OCI-M2 (cell line): Measurements from ENCODE around the gene EPHA2.
A peak's percentile ranks its signal among the peaks of the same experiment; 100 is the strongest.
"Not testable (repeated sequence)": the region's sequence is repeated elsewhere in the genome, so short reads cannot be mapped to it uniquely, and the experiment has no call there.

Source experiments
- DNase-seq: peaks from one replicate; lab custom pipeline; 2025; ENCODE audit not compliant: unreplicated experiment; lab: John Stamatoyannopoulos, UW

Gene EPHA2

DNA sequence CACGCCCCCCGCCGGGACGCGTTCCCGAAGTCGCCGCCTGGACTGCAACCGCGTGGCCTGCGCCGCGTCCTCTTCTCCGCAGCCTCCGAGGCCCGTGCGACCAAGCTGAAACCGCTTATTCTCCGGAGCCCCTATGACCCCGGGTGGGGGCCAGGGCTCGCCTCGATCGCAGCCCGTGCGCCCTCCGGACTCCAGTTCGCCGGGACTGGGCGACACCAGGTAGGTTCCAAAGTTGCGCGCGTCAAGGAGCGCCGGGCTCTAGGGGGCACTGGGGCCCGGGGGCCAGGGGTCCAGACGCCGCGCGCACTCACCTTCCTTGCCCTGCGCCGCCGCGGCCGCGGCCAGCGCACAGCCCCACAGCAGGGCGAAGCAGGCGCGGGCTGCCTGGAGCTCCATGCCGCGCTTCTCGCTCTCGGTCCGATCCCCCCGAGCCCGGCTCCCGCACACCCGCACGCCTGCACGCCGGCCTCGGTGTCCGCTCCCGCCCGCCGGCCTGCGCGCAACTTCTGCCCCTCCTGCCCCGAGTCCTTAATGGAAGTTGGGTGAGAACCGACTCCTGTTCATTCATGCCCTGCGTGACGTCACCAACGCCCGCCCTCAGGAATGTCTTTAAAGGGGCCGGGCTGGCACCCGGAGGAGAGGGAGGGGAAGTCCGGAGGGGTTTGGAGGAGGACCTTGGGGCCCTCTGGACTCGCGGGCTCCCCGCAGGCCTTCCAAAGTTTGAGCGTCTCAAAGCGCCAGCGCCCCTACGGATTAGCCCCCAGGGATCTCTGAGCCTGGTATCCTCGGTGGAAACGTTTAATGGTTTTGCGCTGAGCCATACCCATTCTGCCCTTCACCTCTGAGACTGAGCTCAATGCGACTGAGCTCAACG, at the start of gene EPHA2:
Gene EPHA2, minus strand, starts transcription at position 533 of the 874 bp plus-strand sequence. Its CDS starts 137 bp downstream, at position 396.
- no peak for DNase-seq

DNA sequence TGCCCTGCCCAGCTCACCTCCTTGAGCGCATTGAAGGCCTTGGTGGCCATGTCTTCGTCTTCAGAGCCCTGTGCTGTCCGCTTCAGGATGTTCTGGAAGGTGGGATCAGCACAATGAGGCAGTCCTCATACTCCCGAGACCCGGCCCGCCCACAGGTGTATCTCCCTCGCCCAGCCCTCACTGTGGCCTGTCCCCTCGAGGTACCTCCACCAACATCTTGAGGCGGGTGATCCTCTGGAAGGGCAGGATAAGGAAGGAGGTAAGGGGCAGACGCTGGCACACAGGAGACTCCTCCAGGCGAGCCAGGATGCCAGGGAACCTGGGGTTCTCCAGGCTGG, 49.4 kb upstream of the EPHA2 start:
- DNase-seq, result no peak

GRCh38 chr1:16204634-16205333, 48.9 kb upstream of the EPHA2 start:
- no peak for DNase-seq

DNA sequence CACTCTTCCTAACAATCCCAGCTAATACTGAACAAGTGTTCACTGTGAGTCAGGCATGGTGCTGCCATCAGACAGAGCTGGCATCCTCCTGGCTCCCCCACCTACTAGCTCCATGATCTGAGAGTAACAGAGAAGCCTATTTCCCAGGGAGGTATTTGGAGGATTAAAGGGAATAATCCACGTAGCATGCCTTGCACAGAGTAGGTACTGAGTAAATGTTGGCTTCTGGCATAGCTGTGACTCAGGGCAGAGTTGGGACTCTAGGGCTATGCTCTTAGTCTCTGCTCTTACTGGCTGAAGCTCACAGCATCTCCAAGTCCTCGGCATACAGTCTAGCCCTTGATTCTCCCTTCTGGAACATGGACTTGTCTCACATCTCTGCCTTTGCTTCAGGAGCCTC, 48.3 kb upstream of the EPHA2 start:
- DNase-seq, result no peak

DNA sequence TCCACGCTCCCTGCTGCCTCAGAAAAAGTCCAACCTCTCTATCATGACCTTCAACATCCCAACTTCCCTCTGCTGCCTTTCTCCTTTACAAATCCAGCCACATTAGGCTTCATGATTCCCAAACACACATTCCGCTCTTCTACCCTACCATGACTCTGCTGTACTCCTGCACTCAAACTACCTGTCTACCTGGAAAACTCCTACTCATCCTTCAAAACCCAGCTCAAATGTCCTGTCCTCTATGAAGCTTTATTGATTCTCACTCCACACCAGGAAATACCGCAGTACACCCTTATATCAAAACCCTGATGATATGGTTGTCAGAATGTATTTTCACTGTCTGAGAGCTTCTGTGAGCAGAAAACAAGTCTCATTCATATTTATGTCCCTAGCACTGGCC, 47.7 kb upstream of the EPHA2 start:
- DNase-seq, result no peak

- no peak for DNase-seq
Observed at GRCh38 chr1:16202281-16203210, 46.7 kb upstream of the EPHA2 start.

- no peak for DNase-seq
Observed at GRCh38 chr1:16199700-16200099, 43.8 kb upstream of the EPHA2 start.

DNA sequence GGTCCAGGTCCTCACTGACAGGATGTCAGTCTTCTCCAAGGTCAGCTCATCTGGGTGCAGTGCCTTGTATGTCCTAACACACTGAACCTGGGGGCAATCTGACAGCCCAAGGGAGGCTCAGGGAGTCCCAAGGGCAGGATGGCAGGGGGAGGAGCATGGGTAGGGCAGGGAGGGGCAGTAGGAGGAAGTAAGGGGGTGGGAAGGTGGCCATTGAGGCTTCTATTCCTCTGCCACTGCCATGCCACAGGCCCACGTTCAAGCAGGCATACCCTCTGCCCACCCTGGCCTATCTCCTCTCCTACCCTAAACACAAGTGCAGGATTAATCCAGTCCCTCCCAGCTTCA, 43.3 kb upstream of the EPHA2 start:
- DNase-seq, result no peak

DNA sequence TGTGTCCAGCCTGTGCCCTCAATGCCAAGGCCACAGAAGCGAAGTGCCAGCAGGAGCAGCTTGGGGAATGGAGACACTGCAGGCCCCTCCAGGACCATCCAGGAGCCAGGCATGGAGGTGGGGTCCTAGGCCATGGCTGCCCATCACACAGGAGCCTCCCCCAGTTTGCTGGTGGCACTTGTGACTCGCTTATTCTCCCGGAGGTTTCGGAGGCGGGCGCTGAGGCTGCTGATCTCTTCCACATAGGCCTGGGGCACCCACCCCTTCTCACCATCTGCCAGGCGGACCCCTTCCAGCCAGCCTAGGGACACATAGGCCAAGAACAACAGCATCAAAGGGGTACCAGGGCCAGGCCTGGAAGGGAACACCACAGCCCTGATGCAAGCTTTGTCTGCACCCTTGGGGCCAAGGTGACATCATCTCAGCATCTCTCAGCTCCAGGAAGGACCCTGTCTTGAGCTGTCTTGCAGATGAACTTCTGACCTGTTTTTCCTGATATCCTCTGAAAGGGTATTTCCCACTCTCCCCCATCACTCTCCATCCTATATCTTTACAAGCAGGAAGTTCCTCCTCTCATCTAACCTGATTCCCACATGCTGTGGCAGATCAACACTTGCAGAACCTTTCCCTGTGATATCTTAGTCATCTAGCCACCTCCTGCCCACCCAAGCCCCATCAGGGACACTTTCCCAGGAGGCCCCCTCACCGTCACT, 42.7 kb upstream of the EPHA2 start:
- no peak for DNase-seq

GRCh38 chr1:16196874-16197273, 41.0 kb upstream of the EPHA2 start:
- no peak for DNase-seq

DNA sequence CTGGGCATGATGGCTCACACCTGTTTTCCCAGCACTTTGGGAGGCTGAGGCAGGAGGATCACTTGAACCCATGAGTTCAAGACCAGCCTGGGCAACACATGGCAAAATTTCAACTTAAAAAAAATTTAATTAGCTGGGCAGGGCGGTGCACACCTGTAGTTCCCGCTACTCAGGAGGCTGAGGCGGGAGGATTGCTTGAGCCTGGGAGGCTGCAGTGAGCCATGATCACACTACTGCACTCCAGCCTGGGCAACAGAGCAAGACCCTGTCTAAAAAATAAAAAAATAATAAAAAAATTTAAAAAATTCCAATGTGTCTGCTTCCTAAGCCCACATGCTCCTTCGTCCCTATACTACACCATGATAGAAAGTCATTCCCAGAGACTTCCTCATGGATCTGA, 40.3 kb upstream of the EPHA2 start:
- DNase-seq, result not testable (repeated sequence)

DNA sequence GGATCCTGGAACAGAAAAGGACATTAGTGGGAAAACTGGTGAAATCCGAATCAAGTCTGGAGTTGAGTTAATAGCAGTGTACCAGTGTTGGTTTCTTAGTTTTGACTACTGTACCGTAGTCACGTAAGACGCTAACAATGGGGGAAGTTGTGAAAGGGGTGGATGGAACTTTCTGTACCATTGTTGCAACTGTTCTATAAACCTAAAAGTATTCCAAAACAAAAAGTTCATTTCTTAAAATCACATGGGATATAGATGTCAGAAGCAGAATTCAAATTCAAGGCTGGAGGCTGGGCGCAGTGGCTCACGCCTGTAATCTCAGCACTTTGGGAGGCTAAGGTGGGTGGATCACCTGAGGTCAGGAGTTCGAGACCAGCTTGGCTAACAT, 39.6 kb upstream of the EPHA2 start:
- DNase-seq, result no peak

DNA sequence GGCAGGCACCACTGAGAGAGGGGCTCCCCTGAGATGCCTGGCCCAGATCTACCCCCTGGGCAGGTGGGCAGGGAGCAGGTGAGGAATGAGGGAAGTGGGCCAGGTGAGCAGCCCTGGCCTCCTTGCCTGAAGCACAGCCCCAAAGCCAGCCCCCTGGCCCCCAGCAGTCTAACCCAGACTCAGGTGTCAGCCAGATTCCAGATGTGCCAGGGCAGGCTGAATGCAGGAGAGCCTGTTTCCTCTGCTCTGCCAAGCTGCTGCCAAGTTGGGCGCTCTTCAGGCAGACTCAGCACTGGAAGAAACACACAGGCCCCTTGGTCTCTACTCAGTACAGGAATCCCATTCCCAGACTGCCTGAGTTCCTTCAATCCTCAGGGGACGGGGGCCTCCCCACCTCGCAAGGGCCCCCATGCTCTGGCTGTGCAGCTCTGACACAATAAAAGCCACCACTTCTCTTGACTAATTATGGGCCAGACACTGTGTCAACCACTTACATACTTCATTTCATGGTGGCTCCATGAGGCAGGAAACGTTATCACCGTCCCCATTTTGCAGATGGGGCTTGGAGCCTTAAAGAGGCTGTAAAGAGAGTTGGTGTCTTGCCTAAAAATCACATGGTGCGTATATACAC, 36.2 kb upstream of the EPHA2 start:
- no peak for DNase-seq

DNA sequence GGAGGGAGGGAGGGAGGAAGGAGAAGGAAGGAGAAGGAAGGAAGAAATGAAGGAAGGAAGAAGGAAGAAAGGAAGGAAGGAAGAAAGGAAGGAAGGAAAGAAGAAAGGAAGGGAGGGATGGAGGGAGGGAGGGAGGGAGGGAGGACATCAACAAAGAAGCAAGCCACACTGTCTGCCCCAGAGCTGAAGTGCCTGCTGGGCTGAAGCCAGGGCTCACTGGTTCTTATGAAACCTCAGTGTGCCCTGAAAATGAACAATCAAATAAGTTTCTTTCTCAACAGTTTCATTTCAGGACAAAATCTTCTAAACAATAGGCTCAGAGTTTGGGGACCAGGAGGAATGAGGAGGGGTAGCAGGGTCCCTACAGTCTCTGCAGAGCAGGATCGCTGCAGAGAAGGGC, 35.4 kb upstream of the EPHA2 start:
- no peak for DNase-seq

- DNase-seq, result no peak
Observed at GRCh38 chr1:16189921-16190621, 34.2 kb upstream of the EPHA2 start.

- no peak for DNase-seq
Observed at GRCh38 chr1:16189003-16189402, 33.1 kb upstream of the EPHA2 start.

DNA sequence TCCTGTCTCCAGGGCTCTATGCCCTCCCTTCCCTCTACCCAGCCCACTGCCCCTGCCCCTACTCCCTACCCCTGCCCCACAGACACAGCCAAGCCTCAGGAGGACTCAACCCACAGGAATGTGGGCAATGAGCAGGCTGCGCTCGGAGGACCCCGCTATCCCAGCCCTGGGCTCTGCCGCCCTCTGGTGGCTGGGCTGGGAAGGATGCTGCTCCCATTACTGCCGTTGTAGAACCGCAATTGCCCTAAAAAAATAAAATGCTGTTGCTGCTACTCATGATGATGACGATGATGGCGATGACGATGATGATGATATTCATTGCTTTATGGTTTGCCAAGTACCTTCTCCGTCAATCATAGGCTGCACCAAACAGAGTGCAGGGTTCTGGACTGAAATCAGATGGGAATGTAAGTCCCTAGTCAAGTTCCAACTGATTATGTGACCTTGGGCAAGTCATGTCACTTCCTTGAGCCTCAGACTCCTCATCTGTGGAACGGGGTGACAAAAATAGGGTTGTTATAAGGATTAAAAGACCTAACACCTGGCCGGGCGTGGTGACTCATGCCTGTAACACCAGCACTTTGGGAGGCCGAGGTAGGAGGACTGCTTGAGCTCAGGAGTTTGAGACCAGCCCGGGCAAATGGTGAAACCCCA, 32.0 kb upstream of the EPHA2 start:
- DNase-seq, result peak; percentile 49

DNA sequence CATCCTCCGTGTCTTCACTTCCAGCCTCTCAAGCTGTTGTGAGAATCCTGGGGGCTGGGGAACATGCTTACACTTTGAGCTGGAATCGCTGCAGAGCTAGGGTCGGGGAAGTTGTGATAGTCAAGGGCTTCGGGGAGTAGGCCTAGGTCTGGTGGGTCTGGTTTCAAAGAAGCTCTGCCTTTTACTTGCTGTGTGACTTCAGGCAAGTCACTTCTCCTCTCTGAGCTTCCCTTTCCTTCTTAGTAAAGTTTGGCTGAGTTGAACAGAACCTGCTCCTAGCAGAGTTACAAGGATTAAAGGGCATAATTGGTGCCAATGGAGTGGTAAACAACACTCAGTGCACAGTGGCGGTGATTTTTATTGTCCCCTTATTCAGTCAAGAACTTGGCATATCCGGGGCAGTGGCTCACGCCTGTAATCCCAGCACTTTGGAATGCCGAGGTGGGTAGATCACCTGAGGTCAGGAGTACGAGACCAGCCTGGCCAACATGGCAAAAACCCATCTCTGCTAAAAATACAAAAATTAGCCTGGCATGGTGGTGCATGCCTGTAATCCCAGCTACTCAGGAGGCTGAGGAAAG, 30.9 kb upstream of the EPHA2 start:
- no peak for DNase-seq
